HCT116 (cell line): Measurements from ENCODE around the gene LCP1. TPM values are rescaled to one million over a fixed set of nuclear protein-coding genes. Genes with fewer than 3 reads are reported as not detected.

Experiments used
- ATAC-seq: fragments of 200-7000 bp; cut with Tn5 transposase; 2 replicates; pipeline ENCODE4 v1.9.1; 2020; ENCODE audit warnings: mild to moderate bottlenecking, moderate library complexity
- BruUV-seq: library from RNA; stranded (reverse); fragments of 400-500 nt; replicated peaks from 2 replicates; lab custom pipeline; 2021; lab: Mats Ljungman, UMichigan
- CTCF ChIA-PET: fragments of 300-600 bp; sonication (Branson Sonifier 250); formaldehyde crosslinking; loops from one replicate; lab custom pipeline; 2021; ENCODE audit warnings: antibody characterized with exemption; lab: Charles Lee
- POLR2A ChIA-PET: fragments of 300-600, 350-600 bp; sonication (Branson Sonifier 250); formaldehyde crosslinking; loops from one replicate; lab custom pipeline; 2021; ENCODE audit warnings: antibody characterized with exemption; lab: Charles Lee
- RAD21 ChIA-PET, 2 experiments: fragments of 300-600 bp; sonication (Branson Sonifier 250); formaldehyde crosslinking; loops; one replicate each; lab custom pipeline; 2023; ENCODE audit warnings: low total read pairs in 2 of 2; ENCODE audit not compliant: uncharacterized antibody in 2 of 2, unreplicated experiment in 2 of 2, low non-redundant PET in 1 of 2; lab: Charles Lee
- DNase-seq: peaks from one replicate; pipeline ENCODE4 v3.0.0-alpha.2; 2010; ENCODE audit warnings: low read depth, low spot score
- H2AFZ ChIP-seq: fragments of 200-600 bp; shearing (Covaris generic), sonication (generic); 2 replicates; pipeline ENCODE4 v1.6.1; 2017; ENCODE audit warnings: low read depth, mixed run types, mixed read lengths, antibody characterized with exemption, low read length; ENCODE audit not compliant: poor library complexity, severe bottlenecking
- H3K27ac ChIP-seq: 2 replicates; pipeline ENCODE4 v1.5.1; 2012; ENCODE audit warnings: low read depth, low read length
- H3K27me3 ChIP-seq: fragments of 200-600 bp; sonication (generic); 2 replicates; pipeline ENCODE4 v1.6.1; 2016; ENCODE audit warnings: mixed run types, low read length, mixed read lengths; ENCODE audit not compliant: insufficient read depth
- H3K36me3 ChIP-seq, 2 experiments: fragments of 200-500 bp in 1 of 2; fragments of 200-600 bp in 1 of 2; sonication (Bioruptor generic) in 1 of 2; sonication (generic) in 1 of 2; 2 replicates each; pipeline versions ENCODE4 v1.5.1 to v1.6.1; 2014 to 2016; ENCODE audit warnings: low read length in 2 of 2, inconsistent platforms in 1 of 2, mixed read lengths in 1 of 2, mixed run types in 1 of 2; ENCODE audit not compliant: insufficient read depth in 2 of 2, control insufficient read depth in 1 of 2
- H3K4me1 ChIP-seq, 2 experiments: fragments of 200-600 bp in 1 of 2; sonication (generic) in 1 of 2; 2 replicates each; pipeline versions ENCODE4 v1.5.1 to v1.6.1; 2012 to 2017; ENCODE audit warnings: low read length in 2 of 2, inconsistent platforms in 1 of 2, mild to moderate bottlenecking in 1 of 2, mixed read lengths in 1 of 2, mixed run types in 1 of 2, moderate library complexity in 1 of 2; ENCODE audit not compliant: insufficient read depth in 2 of 2, control insufficient read depth in 1 of 2
- H3K4me2 ChIP-seq: fragments of 200-600 bp; sonication (generic); 2 replicates; pipeline ENCODE4 v1.6.1; 2017; ENCODE audit warnings: mixed run types, low read length, mixed read lengths
- H3K4me3 ChIP-seq, 2 experiments: fragments of 200-600 bp in 1 of 2; sonication (generic) in 1 of 2; replicated peaks in 1 of 2; 2 replicates each; pipeline ENCODE4 v1.5.1; 2011 to 2016; ENCODE audit warnings: low read length in 2 of 2, control low read depth in 1 of 2, low read depth in 1 of 2, mild to moderate bottlenecking in 1 of 2, mixed read lengths in 1 of 2, mixed run types in 1 of 2
- H3K79me2 ChIP-seq: fragments of 200-600 bp; sonication (generic); 2 replicates; pipeline ENCODE4 v1.6.1; 2017; ENCODE audit warnings: mild to moderate bottlenecking, mixed run types, low read length, moderate library complexity, mixed read lengths; ENCODE audit not compliant: insufficient read depth
- H3K9ac ChIP-seq: fragments of 200-600 bp; sonication (generic); 2 replicates; pipeline ENCODE4 v1.6.1; 2016; ENCODE audit warnings: low read length, mixed read lengths
- H3K9me2 ChIP-seq: fragments of 200-600 bp; sonication (generic), shearing (Covaris generic); 2 replicates; pipeline ENCODE4 v1.6.1; 2017; ENCODE audit warnings: mixed run types, mild to moderate bottlenecking, moderate library complexity; ENCODE audit not compliant: insufficient read depth
- H3K9me3 ChIP-seq, 2 experiments: fragments of 200-500 bp in 1 of 2; fragments of 200-600 bp in 1 of 2; sonication (Bioruptor generic) in 1 of 2; sonication (generic) in 1 of 2; 2 replicates each; pipeline ENCODE4 v1.6.1; 2014 to 2017; ENCODE audit warnings: low read length in 2 of 2, mixed read lengths in 2 of 2, inconsistent platforms in 1 of 2, low read depth in 1 of 2, mild to moderate bottlenecking in 1 of 2, mixed run types in 1 of 2, moderate library complexity in 1 of 2; ENCODE audit not compliant: control insufficient read depth in 1 of 2, insufficient read depth in 1 of 2
- H4K20me1 ChIP-seq: fragments of 200-600 bp; sonication (generic), shearing (Covaris generic); 2 replicates; pipeline ENCODE4 v1.6.1; 2017; ENCODE audit warnings: mixed run types, mild to moderate bottlenecking, moderate library complexity; ENCODE audit not compliant: insufficient read depth
- EZH2phosphoT487 ChIP-seq: fragments of 200-600 bp; IDR thresholded peaks from 2 replicates; pipeline ENCODE4 v1.6.1; 2018; ENCODE audit warnings: antibody characterized with exemption, borderline replicate concordance
- JUND ChIP-seq: IDR thresholded peaks from 2 replicates; pipeline ENCODE4 v1.6.1; 2012
- POLR2AphosphoS5 ChIP-seq: IDR thresholded peaks from 2 replicates; pipeline ENCODE4 v1.6.1; 2011; ENCODE audit warnings: mild to moderate bottlenecking, low read depth, low read length, moderate library complexity
- SP1 ChIP-seq: IDR thresholded peaks from 2 replicates; pipeline ENCODE4 v1.6.1; 2012; ENCODE audit warnings: low read depth
- SRF ChIP-seq: IDR thresholded peaks from 2 replicates; pipeline ENCODE4 v1.6.1; 2012; ENCODE audit warnings: low read depth
- YY1 ChIP-seq: IDR thresholded peaks from 2 replicates; pipeline ENCODE4 v1.6.1; 2011; ENCODE audit warnings: low read length, low read depth, moderate library complexity, mild to moderate bottlenecking; ENCODE audit not compliant: insufficient replicate concordance; ENCODE audit errors: extremely low read depth
- intact Hi-C: fragments of 100-400 bp; cut with micrococcal nuclease; formaldehyde crosslinking; loops from 2 replicates; pipeline ENCODE4 v1.10.0; 2022
- total RNA-seq: library from RNA; stranded (reverse); gene quantifications from one replicate; pipeline ENCODE4 v1.2.1, GENCODE V29; 2021; ENCODE audit not compliant: unreplicated experiment
- TF ChIP-seq, protein P1 (sequence below): IDR thresholded peaks from 2 replicates; pipeline ENCODE4 v1.6.1; 2012; ENCODE audit warnings: low read depth

LCP1 gene
- total RNA-seq, 1 experiment from 2014 or later, result 2.2 TPM

DNA sequence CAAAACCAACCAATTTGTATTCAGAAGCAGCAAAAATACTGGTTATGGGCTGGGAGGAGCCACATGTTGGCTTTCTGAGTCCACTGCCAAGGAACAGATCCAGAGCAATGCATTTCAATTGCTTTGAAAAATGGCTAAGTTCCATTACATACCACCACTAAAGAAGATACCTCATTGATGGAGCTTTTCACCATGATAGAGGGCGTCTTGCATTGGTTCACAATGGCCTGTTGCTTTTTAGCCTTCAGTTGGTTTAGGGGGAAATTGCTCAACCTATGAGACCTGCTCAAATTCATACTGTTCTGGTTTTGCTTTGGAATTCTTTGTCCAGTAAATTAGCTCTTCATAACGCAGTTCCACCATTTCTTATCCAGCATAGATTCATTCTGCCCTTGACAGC lies 55.9 kb downstream of the LCP1 start:
- ChIA-PET POLR2A (no interaction called here), RAD21 (interaction anchor here (0.7 to 1.2 kb wide), 3 partner anchors 116 to 319 kb away, joined by 3 to 5 read pairs (median 5); no protein-coding TSS in a partner anchor), CTCF (interaction anchor here (0.9 to 2.2 kb wide), 21 partner anchors 8 to 503 kb away, joined by 3 to 38 read pairs (median 5); no protein-coding TSS in a partner anchor)
- H3K27ac ChIP-seq, result no peak overlapping the region
- peaks cover 0 to 2% of the 10 kb centered on the region in 2 experiments; a peak in 1 of 4 replicates for H3K4me1 ChIP-seq
- intact Hi-C loops, result loop anchor here (1.0 to 10.0 kb wide), 3 partner anchors 201 to 504 kb away; no protein-coding TSS in a partner anchor
- H4K20me1 ChIP-seq, result no peaks in the 10 kb centered on the region
- peaks cover 25% of the 10 kb centered on the region for H3K27me3 ChIP-seq
- DNase-seq (no peak), ATAC-seq (no peak)
- H3K9me3 ChIP-seq, result no peaks in the 10 kb centered on the region
- no peak overlapping the region for H3K4me3 ChIP-seq
- no peak overlapping the region for H3K9ac ChIP-seq
- H3K36me3 ChIP-seq, result no peaks in the 10 kb centered on the region
- BruUV-seq, result no TSS peak
- no peak overlapping the region for H3K4me2 ChIP-seq
- TF ChIP-seq YY1, result no peak
- no peak for TF ChIP-seq JUND
- no peak for TF ChIP-seq POLR2AphosphoS5
- TF ChIP-seq SP1, result no peak
- TF ChIP-seq EZH2phosphoT487, result no peak
- TF ChIP-seq, protein P1, sequence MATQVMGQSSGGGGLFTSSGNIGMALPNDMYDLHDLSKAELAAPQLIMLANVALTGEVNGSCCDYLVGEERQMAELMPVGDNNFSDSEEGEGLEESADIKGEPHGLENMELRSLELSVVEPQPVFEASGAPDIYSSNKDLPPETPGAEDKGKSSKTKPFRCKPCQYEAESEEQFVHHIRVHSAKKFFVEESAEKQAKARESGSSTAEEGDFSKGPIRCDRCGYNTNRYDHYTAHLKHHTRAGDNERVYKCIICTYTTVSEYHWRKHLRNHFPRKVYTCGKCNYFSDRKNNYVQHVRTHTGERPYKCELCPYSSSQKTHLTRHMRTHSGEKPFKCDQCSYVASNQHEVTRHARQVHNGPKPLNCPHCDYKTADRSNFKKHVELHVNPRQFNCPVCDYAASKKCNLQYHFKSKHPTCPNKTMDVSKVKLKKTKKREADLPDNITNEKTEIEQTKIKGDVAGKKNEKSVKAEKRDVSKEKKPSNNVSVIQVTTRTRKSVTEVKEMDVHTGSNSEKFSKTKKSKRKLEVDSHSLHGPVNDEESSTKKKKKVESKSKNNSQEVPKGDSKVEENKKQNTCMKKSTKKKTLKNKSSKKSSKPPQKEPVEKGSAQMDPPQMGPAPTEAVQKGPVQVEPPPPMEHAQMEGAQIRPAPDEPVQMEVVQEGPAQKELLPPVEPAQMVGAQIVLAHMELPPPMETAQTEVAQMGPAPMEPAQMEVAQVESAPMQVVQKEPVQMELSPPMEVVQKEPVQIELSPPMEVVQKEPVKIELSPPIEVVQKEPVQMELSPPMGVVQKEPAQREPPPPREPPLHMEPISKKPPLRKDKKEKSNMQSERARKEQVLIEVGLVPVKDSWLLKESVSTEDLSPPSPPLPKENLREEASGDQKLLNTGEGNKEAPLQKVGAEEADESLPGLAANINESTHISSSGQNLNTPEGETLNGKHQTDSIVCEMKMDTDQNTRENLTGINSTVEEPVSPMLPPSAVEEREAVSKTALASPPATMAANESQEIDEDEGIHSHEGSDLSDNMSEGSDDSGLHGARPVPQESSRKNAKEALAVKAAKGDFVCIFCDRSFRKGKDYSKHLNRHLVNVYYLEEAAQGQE, result no peak
- TF ChIP-seq SRF, result no peak
- H2AFZ ChIP-seq, result no peak overlapping the region
- no peaks in the 10 kb centered on the region for H3K9me2 ChIP-seq
- no peaks in the 10 kb centered on the region for H3K79me2 ChIP-seq
